Measurements from ENCODE around the gene TBC1D28.
"Not testable (repeated sequence)": the region's sequence is repeated elsewhere in the genome, so short reads cannot be mapped to it uniquely, and the experiment has no call there.

The TBC1D28 gene

DNA sequence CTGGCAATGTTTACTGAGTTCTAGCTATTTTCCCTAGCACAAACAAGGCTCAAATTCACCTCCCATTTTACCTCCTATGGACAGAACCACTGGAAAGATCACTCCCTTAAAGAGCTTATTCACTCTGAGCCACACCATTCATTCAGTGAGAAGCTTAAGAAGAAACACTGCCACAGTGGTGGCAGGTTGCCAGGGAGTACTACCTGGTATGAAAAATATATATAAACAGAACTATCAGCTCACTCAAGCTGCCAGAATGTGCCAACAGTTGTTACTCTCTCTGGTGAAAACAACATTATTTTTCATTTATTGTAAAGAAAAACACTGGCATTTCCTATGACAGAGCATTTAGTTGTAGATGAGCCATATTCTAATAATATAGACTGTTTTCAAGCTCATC is 31.2 kb downstream of the TBC1D28 start:
- DNase-seq (ENCODE audit: low spot score) = not testable (repeated sequence)

DNA sequence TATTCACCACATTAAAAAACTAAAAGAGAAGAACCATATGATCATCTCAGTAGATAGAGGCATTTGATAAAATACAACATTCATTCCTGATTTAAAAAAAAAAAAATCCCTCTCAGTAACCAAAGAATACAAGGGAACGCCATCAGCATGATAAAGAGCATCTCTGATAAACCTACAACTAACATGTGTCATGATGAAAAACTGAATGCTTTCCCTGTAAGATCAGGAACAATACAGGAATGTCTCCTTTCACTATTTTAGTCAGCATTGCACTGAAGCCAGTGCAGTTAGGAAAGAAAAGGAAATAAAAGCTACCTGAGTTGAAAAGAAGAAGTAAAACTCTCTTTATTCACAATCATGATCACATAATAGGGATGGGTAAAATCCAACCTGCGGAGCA is 51.1 kb downstream of the TBC1D28 start:
- not testable (repeated sequence) for DNase-seq (ENCODE audit: low spot score)
